Lower leg skin (tissue), 3 donors: ENCODE data around the gene EPHA1.

ENCODE experiments used
- CTCF ChIP-seq, 3 donors: fragments of 450-650 bp; IDR thresholded peaks; one replicate each; pipeline ENCODE4 v1.5.1; 2016; ENCODE audit warnings: antibody characterized with exemption in 3 of 3, mild to moderate bottlenecking in 3 of 3, moderate library complexity in 2 of 3
- POLR2A ChIP-seq, 2 donors: fragments of 450-650 bp; IDR thresholded peaks; one replicate each; pipeline ENCODE4 v1.6.1; 2016 to 2017; ENCODE audit warnings: antibody characterized with exemption in 2 of 2, mild to moderate bottlenecking in 1 of 2, moderate library complexity in 1 of 2

GRCh38 chr7:143382126-143382790, 26.4 kb downstream of the EPHA1 start:
- TF ChIP-seq CTCF (IDR thresholded peaks at IDR 0.05), result no peak
- no peak for TF ChIP-seq POLR2A (IDR thresholded peaks at IDR 0.05)
